Measurements from ENCODE around the gene BRICD5.

DNA sequence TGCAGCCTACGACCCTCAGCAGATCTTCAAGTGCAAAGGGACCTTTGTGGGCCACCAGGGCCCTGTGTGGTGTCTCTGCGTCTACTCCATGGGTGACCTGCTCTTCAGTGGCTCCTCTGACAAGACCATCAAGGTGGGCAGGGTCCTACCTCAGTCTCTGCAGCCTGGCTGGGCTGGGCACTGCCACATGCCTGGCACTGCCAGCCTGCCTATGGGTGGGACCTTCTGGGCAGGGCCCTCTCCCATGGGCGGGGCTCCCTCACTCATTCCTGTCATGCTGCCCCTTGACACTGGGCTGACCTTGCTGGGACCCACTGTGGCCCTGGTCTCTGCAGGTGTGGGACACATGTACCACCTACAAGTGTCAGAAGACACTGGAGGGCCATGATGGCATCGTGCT, 36.7 kb downstream of the BRICD5 start:
- TF ChIP-seq CTCF (IDR thresholded peaks at IDR 0.05) (no peak), POLR2A (IDR thresholded peaks at IDR 0.05) (no peak), EP300 (IDR thresholded peaks at IDR 0.05) (no peak)

All from sigmoid colon (tissue), 4 donors.